ENCODE data around the gene CACNA1H.

- TF ChIP-seq, protein P1, sequence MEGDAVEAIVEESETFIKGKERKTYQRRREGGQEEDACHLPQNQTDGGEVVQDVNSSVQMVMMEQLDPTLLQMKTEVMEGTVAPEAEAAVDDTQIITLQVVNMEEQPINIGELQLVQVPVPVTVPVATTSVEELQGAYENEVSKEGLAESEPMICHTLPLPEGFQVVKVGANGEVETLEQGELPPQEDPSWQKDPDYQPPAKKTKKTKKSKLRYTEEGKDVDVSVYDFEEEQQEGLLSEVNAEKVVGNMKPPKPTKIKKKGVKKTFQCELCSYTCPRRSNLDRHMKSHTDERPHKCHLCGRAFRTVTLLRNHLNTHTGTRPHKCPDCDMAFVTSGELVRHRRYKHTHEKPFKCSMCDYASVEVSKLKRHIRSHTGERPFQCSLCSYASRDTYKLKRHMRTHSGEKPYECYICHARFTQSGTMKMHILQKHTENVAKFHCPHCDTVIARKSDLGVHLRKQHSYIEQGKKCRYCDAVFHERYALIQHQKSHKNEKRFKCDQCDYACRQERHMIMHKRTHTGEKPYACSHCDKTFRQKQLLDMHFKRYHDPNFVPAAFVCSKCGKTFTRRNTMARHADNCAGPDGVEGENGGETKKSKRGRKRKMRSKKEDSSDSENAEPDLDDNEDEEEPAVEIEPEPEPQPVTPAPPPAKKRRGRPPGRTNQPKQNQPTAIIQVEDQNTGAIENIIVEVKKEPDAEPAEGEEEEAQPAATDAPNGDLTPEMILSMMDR (IDR thresholded peaks at IDR 0.05; ENCODE audit: low read depth, low read length): no peak
- no peak for TF ChIP-seq MYC (IDR thresholded peaks at IDR 0.05; ENCODE audit: low read depth, low read length)
These were observed 12.6 kb downstream of the CACNA1H start for GRCh38 chr16:1165511-1165910.
